HEK293 (cell line): ENCODE results near the gene ZNF423.

Source experiments
- CTCF ChIA-PET: fragments of 350-600 bp; formaldehyde crosslinking; extraction: SDS; loops from one replicate; lab custom pipeline; 2021; ENCODE audit warnings: antibody characterized with exemption; lab: Yijun Ruan, JAX
- POLR2A ChIA-PET: fragments of 300-600 bp; formaldehyde crosslinking; extraction: SDS; loops from one replicate; lab custom pipeline; 2020; ENCODE audit warnings: antibody characterized with exemption, inconsistent platforms; lab: Yijun Ruan, JAX
- H3K27ac ChIP-seq: fragments of 200-500 bp; sonication (Bioruptor generic); 2 replicates; pipeline ENCODE4 v1.5.1; 2014; ENCODE audit warnings: low read depth, low read length, control low read depth, inconsistent platforms; ENCODE audit errors: extremely low read depth
- H3K36me3 ChIP-seq, 2 experiments: fragments of 200-500 bp in 1 of 2; sonication (Bioruptor generic) in 1 of 2; 1 replicate in 1 of 2; 2 replicates in 1 of 2; pipeline ENCODE4 v1.5.1; 2014 to 2017; ENCODE audit warnings: inconsistent platforms in 2 of 2, low read length in 2 of 2; ENCODE audit not compliant: control insufficient read depth in 2 of 2, insufficient read depth in 1 of 2
- H3K4me1 ChIP-seq: fragments of 200-500 bp; sonication (Bioruptor generic); 2 replicates; pipeline ENCODE4 v1.5.1; 2014; ENCODE audit warnings: mild to moderate bottlenecking, low read length, inconsistent platforms; ENCODE audit not compliant: control insufficient read depth, insufficient read depth
- H3K4me3 ChIP-seq: 2 replicates; pipeline ENCODE4 v1.5.1; 2011; ENCODE audit warnings: low read depth, mild to moderate bottlenecking, control low read depth, low read length, moderate library complexity
- H3K9me3 ChIP-seq: fragments of 200-500 bp; sonication (Bioruptor generic); 2 replicates; pipeline ENCODE4 v1.5.1; 2014; ENCODE audit warnings: low read depth, low read length, inconsistent platforms; ENCODE audit not compliant: control insufficient read depth, insufficient read depth
- ATF2 ChIP-seq: fragments of 450-650 bp; formaldehyde crosslinking; IDR thresholded peaks from 2 replicates; pipeline ENCODE4 v1.5.1; 2016; ENCODE audit warnings: missing biosample characterization, missing genetic modification characterization, low read depth
- IKZF3 ChIP-seq: fragments of 450-650 bp; IDR thresholded peaks from 2 replicates; pipeline ENCODE4 v1.5.0; 2018; ENCODE audit warnings: missing biosample characterization, mild to moderate bottlenecking, missing genetic modification characterization, moderate library complexity
- KLF16 ChIP-seq: fragments of 450-650 bp; formaldehyde crosslinking; IDR thresholded peaks from 2 replicates; pipeline ENCODE4 v1.5.1; 2017; ENCODE audit warnings: missing biosample characterization, missing genetic modification characterization
- OVOL3 ChIP-seq: fragments of 450-650 bp; formaldehyde crosslinking; IDR thresholded peaks from 2 replicates; pipeline ENCODE4 v1.5.1; 2016; ENCODE audit warnings: missing biosample characterization, missing genetic modification characterization
- SALL2 ChIP-seq: fragments of 450-650 bp; formaldehyde crosslinking; IDR thresholded peaks from 2 replicates; pipeline ENCODE4 v1.5.0; 2017; ENCODE audit warnings: missing biosample characterization, mild to moderate bottlenecking, missing genetic modification characterization, borderline replicate concordance
- SETDB1 ChIP-seq: IDR thresholded peaks from one replicate; pipeline ENCODE4 v1.6.1; 2017; ENCODE audit warnings: mild to moderate bottlenecking, low read length, moderate library complexity, mixed read lengths; ENCODE audit not compliant: insufficient read length
- YY1 ChIP-seq: fragments of 450-650 bp; formaldehyde crosslinking; IDR thresholded peaks from 2 replicates; pipeline ENCODE4 v1.5.1; 2018; ENCODE audit warnings: missing biosample characterization, missing genetic modification characterization
- YY2 ChIP-seq: fragments of 450-650 bp; formaldehyde crosslinking; IDR thresholded peaks from 2 replicates; pipeline ENCODE4 v1.5.1; 2016; ENCODE audit warnings: missing biosample characterization, missing genetic modification characterization
- ZFP3 ChIP-seq: fragments of 450-650 bp; formaldehyde crosslinking; IDR thresholded peaks from 2 replicates; pipeline ENCODE4 v1.5.1; 2016; ENCODE audit warnings: low read depth, missing biosample characterization, missing genetic modification characterization
- ZFP37 ChIP-seq: fragments of 450-650 bp; formaldehyde crosslinking; IDR thresholded peaks from 2 replicates; pipeline ENCODE4 v1.5.1; 2016; ENCODE audit warnings: missing biosample characterization, missing genetic modification characterization
- ZFP41 ChIP-seq: fragments of 450-650 bp; formaldehyde crosslinking; IDR thresholded peaks from 2 replicates; pipeline ENCODE4 v1.5.1; 2016; ENCODE audit warnings: missing biosample characterization, missing genetic modification characterization, borderline replicate concordance
- ZNF148 ChIP-seq: fragments of 450-650 bp; formaldehyde crosslinking; IDR thresholded peaks from 2 replicates; pipeline ENCODE4 v1.5.0; 2017; ENCODE audit warnings: missing biosample characterization, missing genetic modification characterization, borderline replicate concordance
- ZNF341 ChIP-seq: fragments of 450-650 bp; formaldehyde crosslinking; IDR thresholded peaks from 2 replicates; pipeline ENCODE4; 2016; ENCODE audit warnings: low read depth, missing biosample characterization, missing genetic modification characterization
- ZNF404 ChIP-seq: fragments of 450-650 bp; formaldehyde crosslinking; IDR thresholded peaks from 2 replicates; pipeline ENCODE4 v1.5.1; 2017; ENCODE audit warnings: missing biosample characterization, missing genetic modification characterization
- ZNF423 ChIP-seq: fragments of 450-650 bp; formaldehyde crosslinking; IDR thresholded peaks from 2 replicates; pipeline ENCODE4 v1.5.1; 2016; ENCODE audit warnings: missing biosample characterization, missing genetic modification characterization
- ZNF48 ChIP-seq: fragments of 450-650 bp; formaldehyde crosslinking; IDR thresholded peaks from 2 replicates; pipeline ENCODE4 v1.5.1; 2016; ENCODE audit warnings: missing biosample characterization, missing genetic modification characterization
- ZNF513 ChIP-seq: fragments of 450-650 bp; IDR thresholded peaks from 2 replicates; pipeline ENCODE4 v1.5.1; 2018; ENCODE audit warnings: missing biosample characterization, missing genetic modification characterization
- ZNF600 ChIP-seq: fragments of 450-650 bp; formaldehyde crosslinking; IDR thresholded peaks from 2 replicates; pipeline ENCODE4 v1.5.1; 2016; ENCODE audit warnings: missing biosample characterization, missing genetic modification characterization
- ZNF660 ChIP-seq: fragments of 450-650 bp; IDR thresholded peaks from 2 replicates; pipeline ENCODE4 v1.5.1; 2018; ENCODE audit warnings: missing biosample characterization, mild to moderate bottlenecking, missing genetic modification characterization
- ZNF701 ChIP-seq: fragments of 450-650 bp; formaldehyde crosslinking; IDR thresholded peaks from 2 replicates; pipeline ENCODE4 v1.5.1; 2016; ENCODE audit warnings: missing biosample characterization, missing genetic modification characterization
- ZXDB ChIP-seq: fragments of 450-650 bp; formaldehyde crosslinking; IDR thresholded peaks from 2 replicates; pipeline ENCODE4 v1.5.1; 2016; ENCODE audit warnings: missing biosample characterization, missing genetic modification characterization
- TF ChIP-seq, protein P1 (sequence below): fragments of 450-650 bp; formaldehyde crosslinking; IDR thresholded peaks from 2 replicates; pipeline ENCODE4 v1.5.1; 2016; ENCODE audit warnings: missing biosample characterization, missing genetic modification characterization

ZNF423 gene

GRCh38 chr16:49531425-49531824, 324.5 kb downstream of the ZNF423 start:
- H3K36me3 ChIP-seq: no peaks in the 10 kb centered on the region
- no peaks in the 10 kb centered on the region for H3K9me3 ChIP-seq
- no peaks in the 10 kb centered on the region for H3K4me1 ChIP-seq
- H3K4me3 ChIP-seq: no peak overlapping the region
- POLR2A ChIA-PET: no interaction called here
- CTCF ChIA-PET: no interaction called here
- no peak overlapping the region for H3K27ac ChIP-seq
- TF ChIP-seq ZNF148 (no peak), ZXDB (tag by site-specific recombination) (no peak), YY1 (tag by site-specific recombination) (no peak), SETDB1 (no peak), ZFP41 (tag by site-specific recombination) (no peak), ZNF600 (tag by site-specific recombination) (no peak), ZNF513 (no peak), ZNF404 (tag by site-specific recombination) (no peak), IKZF3 (tag by site-specific recombination) (no peak), ZNF48 (tag by site-specific recombination) (no peak), ZFP3 (tag by site-specific recombination) (no peak), ZNF701 (tag by site-specific recombination) (no peak), ZNF423 (tag by site-specific recombination) (no peak), ZFP37 (tag by site-specific recombination) (no peak), SALL2 (tag by site-specific recombination) (no peak)

DNA sequence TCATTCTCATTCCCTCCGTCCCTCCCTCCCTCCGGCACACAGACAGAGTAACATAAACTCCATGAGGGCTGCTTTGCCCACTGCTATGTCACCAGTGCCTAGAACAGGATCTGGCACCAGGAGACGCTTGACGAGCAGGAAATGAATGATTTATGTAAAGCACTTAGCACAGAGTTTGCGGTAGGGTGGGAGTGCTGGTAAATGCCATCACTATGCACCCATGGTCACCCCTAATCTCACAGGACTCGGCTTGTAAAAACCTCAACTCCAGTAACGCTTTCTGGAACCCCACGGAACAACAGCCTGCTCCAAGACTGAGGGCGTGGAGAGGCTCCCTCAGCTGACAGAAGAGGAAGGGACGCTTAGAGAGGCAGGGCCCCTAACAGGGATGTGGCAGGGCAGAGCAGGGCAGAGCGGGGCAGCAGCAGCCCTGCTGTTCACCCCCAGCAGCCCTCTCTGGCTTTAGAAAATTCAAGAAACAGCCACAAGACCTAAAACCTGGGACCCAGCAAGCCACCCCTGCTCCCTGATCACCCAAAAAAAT, 325.4 kb downstream of the ZNF423 start:
- no peaks in the 10 kb centered on the region for H3K9me3 ChIP-seq
- H3K4me1 ChIP-seq: no peaks in the 10 kb centered on the region
- H3K27ac ChIP-seq: no peak overlapping the region
- TF ChIP-seq ZNF341 (tag by site-specific recombination) (no peak), ATF2 (tag by site-specific recombination) (no peak), KLF16 (tag by site-specific recombination) (no peak), ZNF660 (tag by site-specific recombination) (no peak), OVOL3 (tag by site-specific recombination) (no peak), ZXDB (tag by site-specific recombination) (no peak), YY2 (tag by site-specific recombination) (no peak)
- TF ChIP-seq, protein P1, sequence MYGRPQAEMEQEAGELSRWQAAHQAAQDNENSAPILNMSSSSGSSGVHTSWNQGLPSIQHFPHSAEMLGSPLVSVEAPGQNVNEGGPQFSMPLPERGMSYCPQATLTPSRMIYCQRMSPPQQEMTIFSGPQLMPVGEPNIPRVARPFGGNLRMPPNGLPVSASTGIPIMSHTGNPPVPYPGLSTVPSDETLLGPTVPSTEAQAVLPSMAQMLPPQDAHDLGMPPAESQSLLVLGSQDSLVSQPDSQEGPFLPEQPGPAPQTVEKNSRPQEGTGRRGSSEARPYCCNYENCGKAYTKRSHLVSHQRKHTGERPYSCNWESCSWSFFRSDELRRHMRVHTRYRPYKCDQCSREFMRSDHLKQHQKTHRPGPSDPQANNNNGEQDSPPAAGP (tag by site-specific recombination): no peak
- TF ChIP-seq, all 188 proteins: peak for 0
- POLR2A ChIA-PET: no interaction called here
- no peaks in the 10 kb centered on the region for H3K36me3 ChIP-seq
- H3K4me3 ChIP-seq: no peak overlapping the region
- CTCF ChIA-PET: interaction anchor here (0.5 kb wide), 1 partner anchor 445 kb away, joined by 6 read pairs; no protein-coding TSS in a partner anchor
